Measurements from ENCODE around the gene IZUMO1. TPM values are rescaled to one million over a fixed set of nuclear protein-coding genes. Genes with fewer than 3 reads are reported as not detected.
"Not testable (repeated sequence)": the region's sequence is repeated elsewhere in the genome, so short reads cannot be mapped to it uniquely, and the experiment has no call there.

The IZUMO1 gene
- total RNA-seq, 1 experiment from 2014 or later: 0.12 TPM

DNA sequence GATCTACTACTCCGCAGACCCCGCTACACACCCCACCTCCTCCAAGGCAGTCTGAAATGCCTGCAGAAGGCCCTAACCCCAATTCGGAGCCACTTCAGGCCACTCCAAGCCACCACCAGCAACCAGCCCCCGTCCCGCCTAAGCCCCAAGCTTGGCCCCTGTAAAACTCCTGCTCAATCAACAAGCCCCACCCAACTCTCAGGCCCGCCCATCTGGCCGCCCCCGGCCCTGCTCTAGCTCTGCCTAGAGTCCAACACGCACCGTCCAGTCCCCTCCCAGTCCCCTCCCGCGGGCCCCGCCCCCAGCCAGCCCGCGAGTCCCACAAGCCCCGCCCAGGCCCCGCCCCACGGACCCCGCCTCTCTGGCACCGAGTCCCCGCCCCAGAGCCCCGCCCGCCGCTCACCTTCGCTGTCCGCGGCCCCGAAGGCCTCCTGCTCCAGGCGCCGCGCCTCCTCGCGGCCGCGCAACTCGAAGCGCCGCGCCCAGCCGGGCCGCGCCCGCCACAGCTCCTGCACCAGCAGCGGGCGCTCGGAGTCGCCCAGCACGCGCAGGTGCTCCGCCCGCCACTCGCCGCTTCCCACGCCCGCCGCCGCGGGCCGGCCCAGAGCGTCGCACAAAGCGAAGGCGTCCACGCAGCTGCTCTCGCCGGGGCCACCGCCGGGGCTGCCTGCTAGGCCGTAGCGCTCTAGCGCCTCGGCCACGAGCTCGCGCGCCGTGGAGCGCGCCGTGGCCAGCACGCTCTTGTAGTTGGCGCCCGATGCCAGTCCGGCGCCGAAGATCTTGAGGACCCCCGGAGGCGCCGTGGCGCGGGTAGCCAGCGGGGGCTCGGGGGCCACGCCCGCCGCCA lies 7.9 kb downstream of the IZUMO1 start:
- DNase-seq (ENCODE audit: low read depth): peak; percentile 84

- no peak for DNase-seq (ENCODE audit: low read depth)
Observed at GRCh38 chr19:48737360-48737998, 9.2 kb downstream of the IZUMO1 start.

GRCh38 chr19:48735031-48735615 lies 11.6 kb downstream of the IZUMO1 start:
- DNase-seq (ENCODE audit: low read depth): peak; percentile 76

GRCh38 chr19:48734625-48735024 lies 12.1 kb downstream of the IZUMO1 start:
- no peak for DNase-seq (ENCODE audit: low read depth)

GRCh38 chr19:48731452-48731851 lies 15.3 kb downstream of the IZUMO1 start:
- no peak for DNase-seq (ENCODE audit: low read depth)

GRCh38 chr19:48728911-48729664 lies 17.6 kb downstream of the IZUMO1 start:
- DNase-seq (ENCODE audit: low read depth): no peak

- no peak for DNase-seq (ENCODE audit: low read depth)
Observed at GRCh38 chr19:48726556-48726955, 20.2 kb downstream of the IZUMO1 start.

DNA sequence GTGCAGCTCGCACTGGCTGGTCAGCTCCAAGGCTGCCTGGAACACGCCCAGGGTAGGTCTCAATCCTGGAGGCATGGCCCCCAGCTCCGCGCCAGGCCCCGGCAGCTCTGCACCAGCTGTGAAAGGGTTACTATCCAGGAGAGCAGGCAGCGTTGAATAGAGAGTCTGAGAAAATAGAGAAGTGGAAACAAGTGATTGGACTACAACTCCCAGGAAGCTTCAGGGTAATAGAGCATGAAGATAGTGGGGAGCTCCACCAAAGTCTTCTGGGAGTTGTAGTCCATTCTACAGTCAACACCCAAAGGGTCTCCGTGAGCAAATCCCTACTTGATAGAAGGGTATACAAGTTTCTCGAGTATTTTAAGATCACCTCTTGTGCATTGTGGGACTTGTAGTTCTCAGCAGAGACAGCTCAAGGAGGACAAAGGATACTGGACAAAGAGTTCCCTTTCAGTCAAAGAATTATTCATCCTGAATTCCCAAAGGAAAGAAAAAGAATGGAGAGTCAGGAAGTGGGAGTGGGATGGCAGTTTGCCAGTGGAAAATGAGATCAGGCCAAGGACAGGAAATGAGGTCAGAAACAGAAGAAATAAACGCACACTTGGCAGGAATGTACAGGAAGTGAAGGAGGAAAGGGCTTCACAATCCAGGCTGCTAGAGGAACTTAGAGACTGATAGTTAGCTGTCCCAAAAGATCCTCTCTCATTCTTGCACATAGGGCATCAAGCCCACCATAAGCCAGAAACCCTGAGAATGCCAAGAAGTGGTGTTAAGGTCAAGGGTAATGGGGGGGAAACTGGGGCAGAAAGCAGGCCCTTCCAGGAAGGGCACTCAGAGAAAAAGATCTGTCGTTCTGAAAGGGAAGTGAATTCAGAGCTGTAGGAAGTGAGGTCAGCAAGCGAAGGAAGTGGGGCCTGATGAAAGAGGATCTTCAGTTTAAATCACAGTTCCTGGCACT lies 21.6 kb downstream of the IZUMO1 start:
- DNase-seq (ENCODE audit: low read depth): peak; percentile 86

GRCh38 chr19:48722196-48722708 lies 24.5 kb downstream of the IZUMO1 start:
- DNase-seq (ENCODE audit: low read depth): no peak

- peak; percentile 99 for DNase-seq (ENCODE audit: low read depth)
Observed at GRCh38 chr19:48720613-48721296, 26.0 kb downstream of the IZUMO1 start.

- no peak for DNase-seq (ENCODE audit: low read depth)
Observed at GRCh38 chr19:48720251-48720612, 26.5 kb downstream of the IZUMO1 start.

DNA sequence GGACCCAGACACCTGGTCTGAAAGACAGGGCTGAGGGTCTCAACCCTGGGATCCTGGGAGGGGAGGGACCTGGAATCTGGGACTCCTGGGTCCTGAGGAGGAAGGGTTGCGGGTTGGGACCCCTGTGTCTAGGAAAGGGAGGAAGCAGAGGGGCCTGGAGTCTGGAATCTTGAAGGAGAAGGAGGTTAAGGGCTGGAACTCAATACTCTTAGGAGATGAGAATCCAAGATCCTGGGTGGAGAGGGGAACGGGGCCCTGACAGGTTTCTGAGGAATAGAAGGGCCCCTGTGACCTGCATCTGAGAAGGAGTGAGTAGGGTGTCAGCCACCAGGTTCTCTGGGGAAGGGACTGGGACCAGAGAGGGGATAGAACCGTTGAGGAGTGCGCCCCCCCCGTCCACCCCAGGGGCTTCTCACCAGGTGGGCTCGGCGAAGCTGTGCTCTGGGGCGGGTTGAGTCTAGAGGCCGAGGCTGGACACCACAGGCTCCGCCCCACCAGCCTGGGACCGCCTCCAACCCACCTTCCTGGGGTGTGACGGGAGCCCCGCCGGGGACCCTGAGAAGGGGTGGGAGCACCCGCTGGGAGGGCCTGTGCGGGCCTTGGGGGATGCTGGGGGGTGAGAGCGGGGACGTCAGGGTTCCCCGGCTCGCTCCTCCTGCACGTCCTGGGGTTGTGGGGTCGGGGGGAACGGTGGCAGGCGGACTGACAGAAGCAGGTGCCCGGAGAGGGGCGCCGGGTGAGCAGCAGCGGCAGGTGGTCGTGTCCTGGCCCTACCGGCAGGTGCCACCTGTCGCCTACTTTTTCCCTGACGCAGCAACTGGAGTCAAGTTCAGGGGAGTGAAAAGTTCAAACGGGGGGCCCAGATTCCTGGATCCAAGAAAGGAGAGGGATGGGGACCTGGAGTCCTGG lies 27.2 kb downstream of the IZUMO1 start, which contains the start of gene MAMSTR:
TSS of gene MAMSTR (minus strand) at position 463 of the 909 bp plus-strand sequence. CDS start 694 bp downstream, outside the sequence.
- no peak for DNase-seq (ENCODE audit: low read depth)

DNA sequence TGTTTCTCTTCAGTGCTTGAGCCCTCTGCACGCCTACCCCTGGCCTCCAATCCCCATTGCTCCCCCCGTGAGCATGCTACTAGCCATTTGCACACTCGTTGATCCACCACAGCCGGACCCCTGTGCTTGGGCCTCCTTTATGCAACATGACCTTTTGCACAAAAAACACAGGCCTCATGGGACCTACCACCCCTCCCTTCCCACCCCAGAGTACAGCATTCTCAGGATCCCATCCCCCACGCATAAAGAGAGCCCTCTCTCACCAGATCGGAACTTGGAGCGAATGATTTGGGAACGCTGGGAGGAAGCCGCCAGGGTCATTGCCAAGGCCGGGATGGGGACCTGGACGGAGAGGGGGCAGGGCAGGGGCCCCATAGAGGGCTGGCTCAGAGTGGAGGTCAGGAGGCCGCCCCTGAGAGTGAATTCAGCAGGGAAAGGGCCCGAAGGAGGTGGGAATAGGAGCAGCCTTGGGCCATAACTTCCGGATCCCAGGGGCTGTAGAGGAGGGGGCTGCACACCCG lies 27.9 kb downstream of the IZUMO1 start:
- no peak for DNase-seq (ENCODE audit: low read depth)

- not testable (repeated sequence) for DNase-seq (ENCODE audit: low read depth)
Observed at GRCh38 chr19:48718106-48718505, 28.6 kb downstream of the IZUMO1 start.

- DNase-seq (ENCODE audit: low read depth): peak; percentile 17
Observed at GRCh38 chr19:48716562-48717291, 30.0 kb downstream of the IZUMO1 start.

- no peak for DNase-seq (ENCODE audit: low read depth)
Observed at GRCh38 chr19:48715681-48716171, 31.0 kb downstream of the IZUMO1 start.

- no peak for DNase-seq (ENCODE audit: low read depth)
Observed at GRCh38 chr19:48714759-48715675, 31.7 kb downstream of the IZUMO1 start.
